ENCODE data around the gene TNFRSF19.

DNA sequence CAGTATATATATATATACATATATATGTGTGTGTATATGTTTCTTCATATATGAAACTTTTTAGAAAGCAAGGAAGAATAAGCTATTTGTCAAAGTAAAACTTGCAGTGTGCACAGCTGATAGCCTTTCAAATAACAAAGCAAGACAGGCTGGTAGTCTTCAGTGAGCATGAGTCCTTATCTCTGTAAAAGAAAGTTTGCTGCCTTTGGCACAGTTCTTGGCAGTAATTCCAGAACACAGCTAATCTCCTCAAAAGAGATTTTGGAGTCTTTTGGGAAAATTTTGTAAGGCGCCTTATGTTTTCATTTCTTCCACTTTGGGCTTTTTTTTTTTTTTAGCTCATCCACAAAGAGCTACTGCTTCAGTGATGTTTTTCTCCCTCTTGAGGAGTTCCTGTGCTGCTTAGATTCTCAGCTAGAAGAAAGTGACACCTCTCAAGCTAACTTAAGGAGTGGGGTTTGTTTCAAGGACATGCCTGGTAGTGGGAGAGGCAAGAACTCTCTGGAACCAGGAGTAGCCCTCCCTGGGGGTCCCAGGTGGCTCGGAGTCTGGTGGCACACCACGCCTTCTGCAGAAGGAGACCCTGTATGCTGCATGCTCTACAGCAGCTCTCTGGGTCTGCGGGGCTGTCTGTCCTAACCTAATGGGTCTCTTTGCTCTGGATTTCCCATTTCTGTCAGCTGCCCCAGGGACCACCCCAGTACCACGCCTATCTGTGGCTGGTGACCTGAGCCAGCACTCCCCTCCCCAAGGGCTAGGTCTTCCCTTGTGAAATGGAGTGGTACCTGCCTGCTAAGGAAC is 58.8 kb downstream of the TNFRSF19 start:
- TF ChIP-seq, protein P1, sequence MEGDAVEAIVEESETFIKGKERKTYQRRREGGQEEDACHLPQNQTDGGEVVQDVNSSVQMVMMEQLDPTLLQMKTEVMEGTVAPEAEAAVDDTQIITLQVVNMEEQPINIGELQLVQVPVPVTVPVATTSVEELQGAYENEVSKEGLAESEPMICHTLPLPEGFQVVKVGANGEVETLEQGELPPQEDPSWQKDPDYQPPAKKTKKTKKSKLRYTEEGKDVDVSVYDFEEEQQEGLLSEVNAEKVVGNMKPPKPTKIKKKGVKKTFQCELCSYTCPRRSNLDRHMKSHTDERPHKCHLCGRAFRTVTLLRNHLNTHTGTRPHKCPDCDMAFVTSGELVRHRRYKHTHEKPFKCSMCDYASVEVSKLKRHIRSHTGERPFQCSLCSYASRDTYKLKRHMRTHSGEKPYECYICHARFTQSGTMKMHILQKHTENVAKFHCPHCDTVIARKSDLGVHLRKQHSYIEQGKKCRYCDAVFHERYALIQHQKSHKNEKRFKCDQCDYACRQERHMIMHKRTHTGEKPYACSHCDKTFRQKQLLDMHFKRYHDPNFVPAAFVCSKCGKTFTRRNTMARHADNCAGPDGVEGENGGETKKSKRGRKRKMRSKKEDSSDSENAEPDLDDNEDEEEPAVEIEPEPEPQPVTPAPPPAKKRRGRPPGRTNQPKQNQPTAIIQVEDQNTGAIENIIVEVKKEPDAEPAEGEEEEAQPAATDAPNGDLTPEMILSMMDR (IDR thresholded peaks at IDR 0.05): no peak
- TF ChIP-seq POLR2A (IDR thresholded peaks at IDR 0.05): no peak

Data from heart left ventricle (tissue), 13 donors.